GM19455 (cell line): Measurements from ENCODE around the gene TRMT2A.
A peak's percentile ranks its signal among the peaks of the same experiment; 100 is the strongest.

Source experiments
- ATAC-seq: cut with Tn5 transposase; IDR thresholded peaks from one replicate; pipeline ENCODE4 v1.9.1; 2021; ENCODE audit not compliant: unreplicated experiment

Gene TRMT2A

GRCh38 chr22:20123366-20124082 is 6.5 kb upstream of the TRMT2A start:
- ATAC-seq, result no peak

GRCh38 chr22:20121856-20122415 is 4.9 kb upstream of the TRMT2A start:
- ATAC-seq, result no peak

GRCh38 chr22:20118300-20119020 is 1.4 kb upstream of the TRMT2A start:
- ATAC-seq, result no peak

DNA sequence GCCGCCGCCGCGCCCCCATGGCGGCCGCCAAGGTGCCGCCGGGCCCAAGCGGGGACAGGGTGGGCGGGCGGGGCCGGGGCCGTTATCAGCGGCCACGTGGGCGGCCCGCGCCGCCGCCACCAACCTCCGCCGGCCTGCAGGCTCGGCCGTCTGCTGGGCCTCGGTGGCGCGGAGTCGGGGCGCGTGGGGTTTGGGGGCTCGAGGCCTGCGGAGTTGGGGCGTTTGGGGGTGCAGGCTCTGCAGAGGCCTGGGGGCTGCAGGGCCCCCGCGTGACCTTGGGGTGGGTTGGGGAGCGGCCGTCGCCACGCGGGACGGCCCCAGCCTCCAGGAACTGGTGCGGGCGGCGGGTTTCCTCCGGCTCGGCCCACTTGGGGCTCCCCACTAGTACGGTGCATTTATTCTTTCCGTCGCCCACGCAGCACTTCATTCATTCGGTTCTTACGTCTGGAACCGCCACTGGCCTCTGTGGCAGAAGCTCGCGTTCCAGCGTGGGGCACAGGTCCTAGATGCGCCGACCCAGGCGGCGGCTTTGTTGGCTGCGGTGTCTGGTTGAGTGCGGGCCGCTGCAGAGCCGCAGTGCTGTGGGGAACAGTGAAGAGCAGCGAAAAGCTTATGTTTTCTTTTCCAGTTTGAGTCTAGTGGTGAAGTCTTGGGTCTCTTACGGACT is 740 bp upstream of the TRMT2A start:
- ATAC-seq, result peak; percentile 16

DNA sequence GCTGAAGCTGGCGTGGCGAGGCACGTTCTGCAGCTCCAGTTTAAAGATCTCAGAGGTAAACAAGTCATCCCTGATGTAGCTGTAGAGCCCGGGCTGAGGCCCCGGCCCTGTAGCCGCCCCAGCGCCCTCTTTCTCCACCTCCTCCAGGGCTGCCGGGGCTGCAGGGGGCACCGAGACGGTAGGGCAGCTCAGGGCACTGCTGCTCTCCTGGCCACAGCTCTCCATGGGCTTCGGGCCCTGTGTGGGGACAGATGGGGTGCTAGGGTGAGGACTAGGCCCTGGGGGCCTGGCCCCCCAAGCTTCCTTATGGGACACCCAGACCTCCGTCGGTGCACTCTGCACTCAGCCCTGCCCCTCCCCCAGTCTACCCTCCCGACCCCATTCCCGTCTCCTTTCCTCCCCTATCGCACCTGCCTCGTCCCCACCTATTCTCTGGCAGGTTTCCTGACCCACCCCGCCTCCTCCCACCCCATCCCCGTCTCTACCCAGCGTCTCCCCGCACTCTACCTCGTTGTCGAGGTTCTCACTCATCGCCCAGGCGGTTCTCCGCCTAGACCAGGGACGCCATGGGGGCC is 563 bp downstream of the TRMT2A start:
- no peak for ATAC-seq

GRCh38 chr22:20115691-20116375 is 1.2 kb downstream of the TRMT2A start, which contains the start of gene RANBP1:
Gene RANBP1 (plus strand): TSS chr22:20116104. CDS start chr22:20116185, 81 bp downstream.
- ATAC-seq, result no peak

DNA sequence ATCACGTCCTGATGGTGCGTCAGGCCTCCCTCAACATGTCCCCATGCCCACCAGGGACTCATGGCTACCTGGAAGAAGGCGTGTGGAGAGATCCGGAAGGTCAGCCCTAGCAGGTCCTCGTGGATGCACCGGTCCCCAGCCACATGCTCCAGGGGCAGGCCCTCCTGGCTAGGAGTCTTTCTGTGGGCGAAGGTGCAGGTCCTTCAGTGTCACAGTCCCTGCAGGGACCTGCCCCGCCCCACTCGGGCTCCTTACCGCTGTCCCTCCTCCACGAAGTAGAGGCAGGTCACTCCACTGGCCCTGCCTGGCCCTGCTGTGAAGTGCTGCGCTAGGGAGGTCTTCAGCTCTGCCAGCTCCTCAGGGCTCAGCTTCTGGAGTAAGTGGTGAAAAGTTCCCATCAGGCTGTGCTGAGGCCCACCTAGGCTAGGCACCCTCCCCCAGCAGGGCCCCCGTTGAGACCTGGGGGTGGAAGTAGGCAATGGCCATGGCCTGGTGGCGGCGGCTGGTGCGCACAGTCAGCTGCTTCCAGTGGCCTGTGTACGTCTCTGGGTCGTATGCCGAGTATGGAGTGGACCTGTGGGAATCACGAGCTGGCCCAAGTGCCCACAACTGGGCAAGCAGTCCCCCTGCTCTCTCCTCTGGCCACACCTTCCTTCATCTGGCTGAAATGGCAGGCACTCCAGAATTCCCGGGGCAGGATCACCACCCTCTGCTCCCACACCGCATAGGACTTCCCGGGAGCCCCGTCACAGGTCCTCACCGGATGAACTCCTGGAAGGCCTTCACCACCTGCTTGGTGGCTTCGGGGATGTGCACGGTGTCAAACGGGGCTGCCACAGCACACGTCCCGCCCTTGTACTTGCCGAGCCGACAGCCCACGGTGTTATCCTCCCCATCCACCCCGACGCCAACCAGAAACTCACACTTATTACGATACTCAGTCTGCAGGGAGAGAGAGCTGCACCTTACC is 2.2 kb downstream of the TRMT2A start:
- no peak for ATAC-seq

GRCh38 chr22:20113551-20114310 is 3.3 kb downstream of the TRMT2A start:
- no peak for ATAC-seq

GRCh38 chr22:20112623-20113511 is 4.2 kb downstream of the TRMT2A start:
- ATAC-seq, result no peak

GRCh38 chr22:20111689-20112622 is 5.1 kb downstream of the TRMT2A start:
- no peak for ATAC-seq

DNA sequence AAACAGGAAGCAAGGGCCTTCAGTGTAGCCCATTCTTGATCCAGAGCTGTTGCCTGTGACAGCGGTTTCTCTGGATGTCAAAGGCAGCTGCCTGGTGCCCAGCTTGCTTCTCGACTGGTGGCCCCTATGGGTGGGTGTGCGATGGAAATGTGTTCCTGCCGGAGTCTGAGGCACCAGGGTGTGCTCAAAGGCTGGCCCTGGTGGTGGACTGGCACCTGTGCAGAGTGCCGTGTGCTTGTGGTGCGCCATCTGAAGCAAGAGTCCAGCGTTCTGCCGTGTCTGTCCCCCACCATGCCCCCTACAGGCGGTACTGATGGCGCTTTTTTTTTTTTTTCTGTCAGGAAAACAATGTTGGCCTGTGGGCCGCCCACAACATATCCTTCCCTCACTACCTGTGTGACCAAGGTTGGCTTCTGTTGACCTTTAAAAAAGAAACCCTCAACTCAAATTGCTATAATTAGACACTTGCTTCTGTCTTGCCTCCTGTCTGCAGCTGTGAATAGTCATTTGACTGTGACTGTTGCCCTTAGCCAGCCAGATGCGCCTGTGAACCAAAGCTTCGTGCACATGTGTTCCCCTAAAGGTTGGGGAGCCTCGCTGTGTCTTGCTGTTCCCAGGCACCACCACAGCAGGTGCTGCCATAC is 5.9 kb downstream of the TRMT2A start:
- no peak for ATAC-seq

- no peak for ATAC-seq
These were observed 6.6 kb downstream of the TRMT2A start for GRCh38 chr22:20110359-20110985.

DNA sequence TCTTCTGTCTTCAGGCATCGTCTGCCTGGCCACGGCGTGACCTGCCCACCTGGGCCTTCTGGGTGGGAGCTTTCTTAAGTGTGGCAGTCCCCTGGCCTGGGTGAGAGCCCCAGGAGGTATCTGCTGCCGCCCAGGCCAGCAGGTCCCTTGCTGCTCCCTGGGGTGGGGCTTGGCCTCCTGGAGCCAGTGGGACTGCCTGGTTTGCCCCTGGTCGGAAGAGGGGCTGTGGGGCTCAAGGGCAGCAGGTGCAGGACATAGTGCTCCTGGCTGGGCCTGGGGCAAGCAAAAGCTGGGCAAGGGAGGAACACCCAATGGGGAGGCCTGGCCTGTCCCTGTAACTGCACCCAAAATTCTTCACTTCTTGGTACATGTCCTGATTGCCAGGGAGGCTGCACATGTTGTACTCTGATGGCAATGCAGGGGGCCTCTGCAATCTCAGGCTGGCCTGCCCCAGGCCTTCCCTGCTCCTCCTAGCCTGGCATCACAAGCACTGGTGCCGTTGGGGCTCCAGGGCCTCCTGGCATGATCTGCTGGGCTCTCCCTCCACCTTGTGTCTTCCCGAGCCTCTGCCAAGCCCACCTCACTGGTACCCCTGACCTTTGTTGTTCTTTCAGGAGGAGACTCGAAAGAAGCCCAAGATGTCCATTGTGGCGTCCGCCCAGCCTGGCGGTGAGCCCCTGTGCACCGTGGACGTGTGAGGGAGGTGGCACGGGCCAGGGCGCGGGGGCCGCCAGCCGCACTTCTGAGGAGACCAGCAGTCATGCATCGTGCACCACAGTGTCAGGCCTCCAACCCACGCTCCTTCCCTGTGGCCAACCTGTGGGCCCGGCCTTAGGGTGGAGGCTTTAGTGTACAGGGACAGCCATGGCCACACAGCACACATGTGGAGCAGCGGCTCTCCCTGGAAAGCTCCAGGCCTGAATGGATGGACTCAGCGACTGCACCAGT is 7.3 kb downstream of the TRMT2A start:
- no peak for ATAC-seq

DNA sequence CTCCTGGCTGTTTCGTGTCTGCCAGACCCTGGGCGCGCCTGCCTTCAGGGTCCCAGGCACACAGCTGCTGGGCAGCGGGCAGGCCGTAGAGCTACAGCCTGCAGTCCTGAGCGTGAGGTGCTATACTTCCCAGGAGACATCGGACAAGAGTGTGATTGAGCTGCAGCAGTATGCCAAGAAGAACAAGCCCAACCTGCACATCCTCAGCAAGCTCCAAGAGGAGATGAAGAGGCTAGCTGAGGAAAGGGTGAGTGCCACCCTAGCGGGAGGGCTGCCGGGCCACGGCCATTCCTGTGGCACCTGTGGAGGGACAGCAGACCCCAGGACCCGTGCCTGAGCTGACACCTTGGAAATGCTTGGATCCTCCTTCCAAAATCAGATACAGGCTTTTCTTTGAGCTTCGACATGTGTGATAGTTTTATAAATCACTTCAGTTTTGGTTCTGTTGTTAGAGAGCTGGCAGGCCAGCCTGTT is 8.2 kb downstream of the TRMT2A start:
- ATAC-seq, result no peak
